Measurements from ENCODE around the gene WWOX. TPM values are rescaled to one million over a fixed set of nuclear protein-coding genes. Genes with fewer than 3 reads are reported as not detected.

The WWOX gene
- total RNA-seq, 1 donor from 2014 or later: 16.1 TPM

DNA sequence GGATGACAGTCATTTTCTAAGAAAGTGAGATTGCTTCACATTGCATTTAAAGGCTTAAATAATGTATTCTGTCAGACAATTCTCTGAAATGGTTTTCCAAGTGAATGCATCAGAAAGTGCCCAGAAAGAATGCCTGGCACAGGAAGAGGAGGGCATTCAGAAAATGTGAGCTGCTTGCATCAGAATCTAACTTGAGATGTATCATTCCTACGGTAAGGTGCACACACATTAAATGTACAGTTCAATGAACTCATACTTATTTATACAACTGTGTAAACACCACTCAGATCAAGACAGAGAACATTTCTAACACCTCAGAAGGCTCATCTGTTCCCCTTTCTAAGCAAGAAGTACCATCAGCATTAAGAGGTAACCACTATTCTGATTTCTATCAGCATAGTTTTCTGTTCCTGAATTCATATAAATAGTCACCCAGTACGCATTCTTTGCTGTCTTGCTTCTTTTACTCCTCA is 863.0 kb downstream of the WWOX start:
- H3K4me1 Mint-ChIP-seq: peaks cover 8% of the 10 kb centered on the region
- no peak for DNase-seq
- intact Hi-C loops (cut with micrococcal nuclease): loop anchor here (1.0 to 5.0 kb wide), 4 partner anchors 62 to 635 kb away; no protein-coding TSS in a partner anchor
- H3K9me3 Mint-ChIP-seq: peaks cover 21% of the 10 kb centered on the region
- peaks cover 3% of the 10 kb centered on the region for H3K36me3 Mint-ChIP-seq (ENCODE audit: low read depth)
- no peak overlapping the region for H3K4me3 Mint-ChIP-seq
- peak overlapping the region; percentile 46 for H3K27ac Mint-ChIP-seq
- H3K27me3 Mint-ChIP-seq: no peaks in the 10 kb centered on the region

GRCh38 chr16:78967948-78968347 is 868.5 kb downstream of the WWOX start:
- Mint-ChIP-seq H3K27me3 (no peaks in the 10 kb centered on the region), H3K36me3 (ENCODE audit: low read depth) (peaks cover 3% of the 10 kb centered on the region), H3K4me3 (no peak overlapping the region), H3K27ac (no peak overlapping the region), H3K4me1 (peaks cover 1% of the 10 kb centered on the region), H3K9me3 (peaks cover 8% of the 10 kb centered on the region)
- intact Hi-C loops (cut with micrococcal nuclease): no loop called here
- no peak for DNase-seq

- Mint-ChIP-seq H3K27me3 (no peaks in the 10 kb centered on the region), H3K4me3 (no peak overlapping the region), H3K9me3 (peaks cover 4% of the 10 kb centered on the region), H3K36me3 (ENCODE audit: low read depth) (peaks cover 3% of the 10 kb centered on the region), H3K27ac (no peak overlapping the region), H3K4me1 (no peaks in the 10 kb centered on the region)
- DNase-seq: no peak
- intact Hi-C loops (cut with micrococcal nuclease): no loop called here
These were observed 870.3 kb downstream of the WWOX start for GRCh38 chr16:78969721-78970120.

DNA sequence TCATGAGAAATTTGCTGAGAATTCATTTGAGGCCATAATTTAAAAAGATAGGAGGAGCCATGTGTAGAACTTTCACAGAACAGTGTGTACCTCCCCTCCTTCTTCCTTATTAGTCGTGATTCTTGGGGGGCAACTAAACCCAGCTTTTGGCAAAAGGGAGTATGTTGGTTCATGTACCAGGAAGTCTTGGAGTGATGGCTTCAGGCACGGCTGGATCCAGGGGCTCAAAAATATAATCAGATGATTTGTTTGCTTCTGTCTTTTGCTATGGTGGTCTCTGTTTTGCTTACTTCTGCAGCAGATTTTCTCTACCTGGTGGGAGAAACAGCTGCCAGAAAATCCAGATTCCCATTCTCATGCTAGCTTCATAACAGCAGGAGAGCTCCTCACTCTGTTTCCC is 871.2 kb downstream of the WWOX start:
- Mint-ChIP-seq H3K9me3 (peaks cover 2% of the 10 kb centered on the region), H3K4me3 (no peak overlapping the region), H3K27me3 (no peaks in the 10 kb centered on the region), H3K4me1 (no peaks in the 10 kb centered on the region), H3K27ac (no peak overlapping the region), H3K36me3 (ENCODE audit: low read depth) (peaks cover under 1% of the 10 kb centered on the region)
- no peak for DNase-seq
- intact Hi-C loops (cut with micrococcal nuclease): no loop called here

DNA sequence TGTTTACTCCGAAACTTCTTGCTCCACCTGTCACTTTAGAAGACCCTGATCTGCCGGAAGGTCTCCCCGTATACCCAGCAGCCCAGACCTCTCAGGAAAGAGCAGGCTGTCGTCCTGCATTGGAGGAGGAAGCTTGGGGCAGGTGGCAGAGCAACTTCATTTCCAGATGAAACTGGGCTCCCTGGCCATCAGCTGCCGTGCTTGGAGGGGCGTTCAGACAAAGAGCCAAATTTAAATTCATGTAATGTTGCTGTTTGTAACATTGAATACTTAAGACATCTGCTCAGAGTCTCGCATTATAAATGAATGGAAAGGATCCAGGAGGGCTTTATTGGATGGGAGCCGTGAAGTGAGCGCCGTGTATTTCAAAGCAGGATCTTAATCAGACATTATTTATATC is 872.6 kb downstream of the WWOX start:
- Mint-ChIP-seq H3K4me1 (no peaks in the 10 kb centered on the region), H3K9me3 (no peaks in the 10 kb centered on the region), H3K4me3 (no peak overlapping the region), H3K36me3 (ENCODE audit: low read depth) (no peaks in the 10 kb centered on the region), H3K27me3 (no peaks in the 10 kb centered on the region), H3K27ac (no peak overlapping the region)
- intact Hi-C loops (cut with micrococcal nuclease): no loop called here
- DNase-seq: no peak

DNA sequence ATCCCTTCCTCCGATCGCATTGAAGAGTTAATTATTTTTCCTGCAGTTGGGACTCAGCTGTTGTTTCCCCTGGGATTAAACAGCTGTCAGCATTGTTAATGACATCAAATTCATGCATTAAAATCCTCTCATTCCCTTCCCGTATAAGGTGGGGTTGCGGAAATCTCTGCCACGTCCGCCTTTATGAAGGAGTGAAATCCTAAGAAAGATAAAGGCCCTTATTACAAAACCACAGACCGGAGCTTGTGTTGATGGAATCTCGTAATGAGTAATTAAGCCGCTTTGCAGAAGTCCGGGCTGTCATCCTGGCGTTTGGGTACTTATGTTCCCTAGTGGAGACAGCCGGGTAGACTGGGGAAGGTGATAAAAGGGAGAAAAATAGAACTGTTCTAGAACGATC is 873.5 kb downstream of the WWOX start:
- no peaks in the 10 kb centered on the region for H3K27me3 Mint-ChIP-seq
- no peak overlapping the region for H3K4me3 Mint-ChIP-seq
- no peaks in the 10 kb centered on the region for H3K36me3 Mint-ChIP-seq (ENCODE audit: low read depth)
- intact Hi-C loops (cut with micrococcal nuclease): no loop called here
- no peak overlapping the region for H3K27ac Mint-ChIP-seq
- DNase-seq: no peak
- no peaks in the 10 kb centered on the region for H3K4me1 Mint-ChIP-seq
- H3K9me3 Mint-ChIP-seq: no peaks in the 10 kb centered on the region

DNA sequence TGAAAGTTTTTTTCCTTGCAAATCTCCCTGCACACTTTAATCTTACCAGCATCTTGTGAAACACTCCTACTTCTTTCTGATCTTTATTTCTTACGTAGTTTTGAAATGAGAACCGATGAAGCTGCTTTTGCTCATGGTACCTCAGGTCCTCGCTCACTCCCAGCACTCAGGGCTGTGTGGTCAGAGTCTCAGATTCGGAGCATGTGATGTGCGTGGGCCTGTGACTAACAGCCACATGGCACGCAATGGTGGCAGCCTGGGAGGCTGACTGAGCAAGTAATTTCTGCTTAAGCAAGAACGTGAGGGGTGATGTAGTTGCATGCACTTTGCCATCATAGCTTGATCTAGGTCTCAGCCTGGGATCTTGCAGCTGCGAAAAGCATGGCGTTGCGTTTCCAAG is 876.8 kb downstream of the WWOX start:
- H3K27ac Mint-ChIP-seq: no peak overlapping the region

DNA sequence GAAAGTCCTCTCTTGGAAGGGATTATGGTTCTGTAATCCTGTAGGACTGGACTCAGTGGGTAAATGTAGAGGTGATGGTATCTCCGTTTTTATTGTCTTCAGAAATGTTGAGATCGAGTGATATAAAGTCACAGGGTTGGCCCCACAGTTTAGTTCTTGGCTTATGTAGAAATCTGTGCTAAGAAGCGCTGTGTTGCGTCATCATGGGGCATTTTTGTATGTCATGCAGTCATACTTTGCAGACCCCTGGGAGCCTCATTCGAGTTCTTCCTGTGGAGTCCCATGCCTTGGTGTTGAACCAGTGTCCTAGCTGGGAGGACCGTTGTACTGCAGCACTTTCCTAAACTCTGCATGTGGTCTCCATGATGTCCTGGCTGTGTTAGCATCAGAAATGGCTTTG is 881.4 kb downstream of the WWOX start:
- Mint-ChIP-seq H3K9me3 (no peaks in the 10 kb centered on the region), H3K27ac (no peak overlapping the region), H3K4me1 (no peaks in the 10 kb centered on the region)

More for the DNA sequence above, 876.8 kb downstream of the WWOX start:
- Mint-ChIP-seq H3K36me3 (ENCODE audit: low read depth) (no peaks in the 10 kb centered on the region), H3K4me1 (no peaks in the 10 kb centered on the region), H3K4me3 (no peak overlapping the region), H3K27me3 (no peaks in the 10 kb centered on the region), H3K9me3 (no peaks in the 10 kb centered on the region)
- DNase-seq: no peak
- intact Hi-C loops (cut with micrococcal nuclease): no loop called here

DNA sequence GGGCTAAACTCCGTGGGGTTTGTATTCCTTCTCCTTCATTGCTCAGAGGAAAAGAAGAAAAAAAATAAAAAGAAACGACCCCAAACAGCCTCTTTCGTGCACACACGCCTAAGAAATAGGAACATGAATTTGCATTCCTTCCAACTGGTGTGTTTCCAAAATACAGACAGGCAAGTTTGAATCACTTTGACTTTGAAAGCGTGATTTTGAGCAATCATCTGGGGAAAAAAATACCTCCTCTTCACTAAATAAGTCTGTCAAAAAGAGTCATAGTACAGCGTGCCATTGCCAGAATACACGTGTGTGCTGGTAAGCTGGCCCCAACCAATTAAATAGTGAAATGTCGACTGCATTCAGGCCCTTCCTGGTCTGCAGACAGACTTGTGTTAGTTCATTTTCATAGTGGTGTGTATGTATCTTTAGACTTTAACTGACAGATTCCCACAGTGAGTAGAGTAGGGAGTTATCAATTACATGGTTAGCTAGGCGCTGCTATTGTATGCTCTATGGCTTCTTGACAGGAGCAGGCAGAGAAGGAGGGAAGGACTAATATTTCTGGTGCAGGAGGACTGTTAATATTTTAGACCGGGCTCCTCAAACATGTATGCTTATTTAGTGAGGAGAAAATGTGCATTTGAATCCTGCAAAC is 882.8 kb downstream of the WWOX start:
- Mint-ChIP-seq H3K4me1 (no peaks in the 10 kb centered on the region), H3K4me3 (no peak overlapping the region), H3K27me3 (no peaks in the 10 kb centered on the region), H3K27ac (no peak overlapping the region), H3K9me3 (no peaks in the 10 kb centered on the region), H3K36me3 (ENCODE audit: low read depth) (no peaks in the 10 kb centered on the region)
- intact Hi-C loops (cut with micrococcal nuclease): no loop called here
- no peak for DNase-seq

More for the DNA sequence above, 881.4 kb downstream of the WWOX start:
- Mint-ChIP-seq H3K4me3 (no peak overlapping the region), H3K36me3 (ENCODE audit: low read depth) (no peaks in the 10 kb centered on the region), H3K27me3 (no peaks in the 10 kb centered on the region)
- no peak for DNase-seq
- intact Hi-C loops (cut with micrococcal nuclease): no loop called here

DNA sequence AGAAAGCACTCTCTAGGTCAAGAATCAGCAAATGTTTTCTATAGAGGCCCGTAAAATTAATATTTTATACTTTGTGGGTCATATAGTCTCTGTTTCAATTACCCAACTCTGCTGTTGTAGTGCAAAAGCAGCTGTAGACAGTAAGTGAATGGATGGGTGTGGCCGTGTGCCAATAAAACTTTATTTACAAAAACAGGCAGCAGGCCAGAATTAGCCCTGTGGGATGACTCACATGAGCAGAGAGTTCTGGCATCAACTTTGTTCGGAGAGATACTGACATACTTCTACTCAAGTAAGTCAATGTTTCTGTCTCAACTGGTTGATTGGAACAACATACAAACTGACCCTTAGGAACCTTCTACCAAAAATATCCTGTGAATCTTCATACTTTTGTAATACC is 884.9 kb downstream of the WWOX start:
- Mint-ChIP-seq H3K4me3 (no peak overlapping the region), H3K4me1 (no peaks in the 10 kb centered on the region), H3K27me3 (no peaks in the 10 kb centered on the region), H3K9me3 (no peaks in the 10 kb centered on the region), H3K27ac (no peak overlapping the region), H3K36me3 (ENCODE audit: low read depth) (no peaks in the 10 kb centered on the region)
- no peak for DNase-seq
- intact Hi-C loops (cut with micrococcal nuclease): no loop called here

DNA sequence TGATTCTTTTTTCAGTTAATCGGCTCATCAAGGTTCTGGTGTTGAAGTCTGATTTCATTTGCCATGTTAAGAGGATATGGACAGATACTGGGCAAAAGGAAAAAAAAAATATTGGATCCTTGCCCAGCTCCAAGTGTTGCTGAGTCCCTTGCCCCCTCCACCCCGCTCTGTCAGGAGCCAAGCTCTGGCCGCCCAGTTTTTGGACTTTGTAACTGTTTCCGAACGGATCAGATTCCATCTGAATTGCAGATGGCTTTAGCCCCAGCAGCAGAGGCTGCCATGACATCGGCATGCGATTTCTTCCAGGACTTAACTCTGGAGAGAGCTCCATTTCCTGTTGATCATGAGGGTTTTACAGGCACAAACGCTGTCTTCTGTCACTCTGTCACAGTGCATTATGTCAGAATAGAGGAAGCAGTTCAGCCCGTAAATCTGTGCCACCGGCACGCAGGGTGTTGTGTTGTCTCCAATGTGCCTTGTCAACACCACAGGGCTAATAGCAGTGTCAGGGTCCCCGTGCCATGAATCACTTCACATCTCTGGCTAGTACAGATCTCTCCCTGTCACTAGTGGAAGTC is 885.5 kb downstream of the WWOX start:
- H3K4me3 Mint-ChIP-seq: no peak overlapping the region
- no peak overlapping the region for H3K27ac Mint-ChIP-seq
- H3K36me3 Mint-ChIP-seq (ENCODE audit: low read depth): no peaks in the 10 kb centered on the region
- no peaks in the 10 kb centered on the region for H3K4me1 Mint-ChIP-seq
- no peaks in the 10 kb centered on the region for H3K27me3 Mint-ChIP-seq
- DNase-seq: no peak
- no peaks in the 10 kb centered on the region for H3K9me3 Mint-ChIP-seq
- intact Hi-C loops (cut with micrococcal nuclease): no loop called here

DNA sequence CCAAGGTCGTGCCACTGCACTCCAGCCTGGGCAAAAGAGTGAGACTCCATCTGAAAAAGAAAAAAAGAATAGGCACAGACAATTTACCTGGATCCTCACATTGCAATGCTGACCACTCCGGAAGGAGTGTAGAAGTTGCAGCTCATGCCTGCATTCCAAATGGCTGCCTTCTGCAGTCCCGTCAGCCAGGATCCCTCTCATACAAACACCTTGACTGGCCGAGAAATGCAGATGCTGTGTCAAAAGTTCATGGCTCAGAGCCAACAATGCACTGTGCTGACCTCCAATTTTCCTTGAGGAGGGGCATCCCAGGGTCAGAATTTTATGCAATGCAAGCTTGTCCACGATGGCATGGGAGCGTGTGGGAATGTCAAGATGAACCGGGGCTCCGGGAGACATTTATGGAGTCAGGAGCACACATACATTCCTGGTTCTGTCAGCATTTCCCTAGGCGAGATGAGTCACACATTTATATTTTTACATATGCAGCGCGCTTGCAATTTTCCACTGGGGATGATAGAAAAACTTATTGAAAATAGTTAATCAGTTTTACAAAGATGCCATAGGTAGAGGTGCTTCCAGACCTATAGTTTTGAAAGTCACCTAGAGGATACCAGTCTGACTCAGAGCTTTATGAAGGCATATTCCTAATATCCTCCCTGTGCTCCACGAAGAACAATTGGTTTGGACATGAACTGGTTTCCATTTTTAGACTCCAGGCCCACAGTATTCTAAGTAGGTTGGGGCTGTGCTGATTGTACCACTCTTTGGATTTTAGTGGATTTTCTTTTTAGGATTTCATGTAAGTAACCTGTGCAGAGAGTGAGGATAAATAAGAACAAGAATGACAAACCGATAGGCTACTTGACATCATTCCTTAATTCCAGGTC is 886.5 kb downstream of the WWOX start:
- Mint-ChIP-seq H3K9me3 (no peaks in the 10 kb centered on the region), H3K27ac (no peak overlapping the region), H3K4me1 (no peaks in the 10 kb centered on the region), H3K36me3 (ENCODE audit: low read depth) (no peaks in the 10 kb centered on the region), H3K4me3 (no peak overlapping the region), H3K27me3 (no peaks in the 10 kb centered on the region)
- no peak for DNase-seq
- intact Hi-C loops (cut with micrococcal nuclease): no loop called here

- H3K27ac Mint-ChIP-seq: no peak overlapping the region
- H3K36me3 Mint-ChIP-seq (ENCODE audit: low read depth): no peaks in the 10 kb centered on the region
- DNase-seq: no peak
- H3K4me1 Mint-ChIP-seq: no peaks in the 10 kb centered on the region
- H3K9me3 Mint-ChIP-seq: no peaks in the 10 kb centered on the region
- intact Hi-C loops (cut with micrococcal nuclease): no loop called here
- H3K27me3 Mint-ChIP-seq: no peaks in the 10 kb centered on the region
- H3K4me3 Mint-ChIP-seq: no peak overlapping the region
These were observed 888.2 kb downstream of the WWOX start for GRCh38 chr16:78987666-78988065.

- H3K36me3 Mint-ChIP-seq (ENCODE audit: low read depth): no peaks in the 10 kb centered on the region
- DNase-seq: no peak
- no peaks in the 10 kb centered on the region for H3K9me3 Mint-ChIP-seq
- intact Hi-C loops (cut with micrococcal nuclease): no loop called here
- no peaks in the 10 kb centered on the region for H3K27me3 Mint-ChIP-seq
- no peaks in the 10 kb centered on the region for H3K4me1 Mint-ChIP-seq
- H3K4me3 Mint-ChIP-seq: no peak overlapping the region
- no peak overlapping the region for H3K27ac Mint-ChIP-seq
These were observed 889.0 kb downstream of the WWOX start for GRCh38 chr16:78988361-78988969.
